HepG2 (cell line): ENCODE measurements around the gene GPR61. TPM values are rescaled to one million over a fixed set of nuclear protein-coding genes. Genes with fewer than 3 reads are reported as not detected.

Source experiments
- ATF7 ChIP-seq, 2 experiments: fragments of 450-650 bp in 1 of 2; sonication (generic) in 1 of 2; formaldehyde crosslinking in 1 of 2; IDR thresholded peaks; 2 replicates each; pipeline versions ENCODE4 v1.4.0 to v1.6.1; 2016 to 2020; ENCODE audit warnings: antibody characterized with exemption in 1 of 2, mild to moderate bottlenecking in 1 of 2, missing genetic modification reagents in 1 of 2
- CAMTA2 ChIP-seq: sonication (generic); formaldehyde crosslinking; IDR thresholded peaks from 2 replicates; pipeline ENCODE4 v1.4.0; 2020; ENCODE audit warnings: mild to moderate bottlenecking, missing genetic modification reagents, borderline replicate concordance
- CHD4 ChIP-seq: fragments of 200-600 bp; sonication (generic); IDR thresholded peaks from 2 replicates; pipeline ENCODE4 v1.7.0; 2017; ENCODE audit warnings: mild to moderate bottlenecking, low read length, borderline replicate concordance
- ESRRA ChIP-seq: sonication (generic); formaldehyde crosslinking; IDR thresholded peaks from 2 replicates; pipeline ENCODE4 v1.5.1; 2020; ENCODE audit warnings: mild to moderate bottlenecking, low read depth, missing genetic modification reagents
- FOSL1 ChIP-seq: sonication (generic); formaldehyde crosslinking; IDR thresholded peaks from 2 replicates; pipeline ENCODE4 v1.9.0; 2021; ENCODE audit warnings: missing genetic modification reagents, borderline replicate concordance
- HDAC1 ChIP-seq: sonication (generic); formaldehyde crosslinking; IDR thresholded peaks from 2 replicates; pipeline ENCODE4 v1.5.1; 2020; ENCODE audit warnings: mild to moderate bottlenecking, missing genetic modification reagents
- PHF20 ChIP-seq: sonication (generic); formaldehyde crosslinking; IDR thresholded peaks from 2 replicates; pipeline ENCODE4 v1.5.0; 2020; ENCODE audit warnings: mild to moderate bottlenecking, missing genetic modification reagents
- RBFOX2 ChIP-seq: fragments of 200-400 bp; formaldehyde crosslinking; IDR thresholded peaks from 2 replicates; pipeline ENCODE4 v1.6.1; 2017; ENCODE audit warnings: low read depth, mild to moderate bottlenecking, low read length
- SIN3B ChIP-seq: fragments of 150-350 bp; IDR thresholded peaks from 2 replicates; pipeline ENCODE4 v1.6.1; 2014; ENCODE audit warnings: low read length
- TAF1 ChIP-seq: sonication (generic); formaldehyde crosslinking; IDR thresholded peaks from 2 replicates; pipeline ENCODE4 v1.4.0; 2020; ENCODE audit warnings: missing genetic modification reagents
- TFAP4 ChIP-seq: sonication (generic); IDR thresholded peaks from 2 replicates; pipeline ENCODE4 v1.6.1; 2016; ENCODE audit warnings: low read depth, borderline replicate concordance
- ZFP1 ChIP-seq: IDR thresholded peaks from 2 replicates; pipeline ENCODE4 v1.6.1; 2016
- ZGPAT ChIP-seq: IDR thresholded peaks from 2 replicates; pipeline ENCODE4 v1.6.1; 2016; ENCODE audit warnings: mild to moderate bottlenecking
- ZNF142 ChIP-seq: sonication (generic); formaldehyde crosslinking; IDR thresholded peaks from 2 replicates; pipeline ENCODE4 v1.4.0; 2020; ENCODE audit warnings: missing genetic modification reagents
- ZNF281 ChIP-seq: sonication (generic); formaldehyde crosslinking; IDR thresholded peaks from 2 replicates; pipeline ENCODE4 v1.4.0; 2020; ENCODE audit warnings: missing genetic modification reagents, borderline replicate concordance
- ZNF44 ChIP-seq: sonication (generic); formaldehyde crosslinking; IDR thresholded peaks from 2 replicates; pipeline ENCODE4 v1.5.1; 2020; ENCODE audit warnings: mild to moderate bottlenecking, missing genetic modification reagents
- ZNF619 ChIP-seq: sonication (generic); formaldehyde crosslinking; IDR thresholded peaks from 2 replicates; pipeline ENCODE4 v1.4.0; 2020; ENCODE audit warnings: mild to moderate bottlenecking, missing genetic modification reagents
- ZSCAN25 ChIP-seq: sonication (generic); formaldehyde crosslinking; IDR thresholded peaks from 2 replicates; pipeline ENCODE4 v1.8.0; 2022; ENCODE audit warnings: mild to moderate bottlenecking, missing genetic modification reagents
- polyA plus RNA-seq, 8 experiments: library from polyadenylated mRNA; depleted of rRNA in 3 of 8; stranded (reverse) in 7 of 8; unstranded in 1 of 8; fragments of >200 nt; fragmentation: Illumina TruSeq in 4 of 8; extraction: Trizol in 4 of 8; gene quantifications; 2 replicates each; pipeline versions ENCODE4 v1.2.1 to v1.2.3, GENCODE V29; 2011 to 2016; ENCODE audit warnings: low read depth in 4 of 8, missing spikeins in 1 of 8, mixed read lengths in 1 of 8; ENCODE audit not compliant: insufficient read depth in 1 of 8
- total RNA-seq, 5 experiments: library from RNA; depleted of rRNA; stranded (reverse); fragments of >200 nt; fragmentation: Illumina TruSeq; extraction: Trizol; gene quantifications; 2 replicates each; pipeline ENCODE4 v1.2.3, GENCODE V29; 2016; ENCODE audit warnings: low read depth in 1 of 5

The GPR61 gene
- total and polyA plus RNA-seq, 2 of the 13 experiments (the other 11 are each of a cell fraction or from before 2014, with no cell fraction given) = not detected

- no peak for TF ChIP-seq ZNF142 (CRISPR knock-in tag)
- TF ChIP-seq HDAC1 = peak; percentile 89
- TF ChIP-seq ATF7 (IDR thresholded peaks at IDR 0.05) = no peak
- 0 out of 2 replicates have a peak, but pooled peaks have one; percentile 54 for TF ChIP-seq ATF7 (CRISPR knock-in tag; IDR thresholded peaks at IDR 0.05)
- TF ChIP-seq ZGPAT = peak; percentile 50
- TF ChIP-seq ZNF281 = peak; percentile 8; the same call in 1 of the 2 replicates
- TF ChIP-seq ZSCAN25 (CRISPR knock-in tag) = peak; percentile 38; the same call in 1 of the 2 replicates
- peak; percentile 6; the same call in 1 of the 2 replicates for TF ChIP-seq TFAP4
- TF ChIP-seq RBFOX2 = peak; percentile 92
- TF ChIP-seq TAF1 = peak; percentile 93
- no peak; the same call in 1 of the 2 replicates for TF ChIP-seq ZNF619 (CRISPR knock-in tag)
- TF ChIP-seq CHD4 = no peak
- TF ChIP-seq ZNF44 (CRISPR knock-in tag) = no peak
- no peak for TF ChIP-seq SIN3B
- TF ChIP-seq FOSL1 = no peak
- no peak for TF ChIP-seq ZFP1
- TF ChIP-seq CAMTA2 = peak; percentile 30; the same call in 1 of the 2 replicates
- peak; percentile 62; the same call in 1 of the 2 replicates for TF ChIP-seq ESRRA (CRISPR knock-in tag)
- peak; percentile 92 for TF ChIP-seq PHF20 (CRISPR knock-in tag)
Observed at GRCh38 chr1:109548321-109549267, 8.9 kb downstream of the GPR61 start, which contains the start of gene GNAI3 (continued).
